NCI-H2107 (cell line): ENCODE results near the gene PRKN.

Experiments used
- DNase-seq: peaks from one replicate; lab custom pipeline; 2025; lab: John Stamatoyannopoulos, UW

The PRKN gene

DNA sequence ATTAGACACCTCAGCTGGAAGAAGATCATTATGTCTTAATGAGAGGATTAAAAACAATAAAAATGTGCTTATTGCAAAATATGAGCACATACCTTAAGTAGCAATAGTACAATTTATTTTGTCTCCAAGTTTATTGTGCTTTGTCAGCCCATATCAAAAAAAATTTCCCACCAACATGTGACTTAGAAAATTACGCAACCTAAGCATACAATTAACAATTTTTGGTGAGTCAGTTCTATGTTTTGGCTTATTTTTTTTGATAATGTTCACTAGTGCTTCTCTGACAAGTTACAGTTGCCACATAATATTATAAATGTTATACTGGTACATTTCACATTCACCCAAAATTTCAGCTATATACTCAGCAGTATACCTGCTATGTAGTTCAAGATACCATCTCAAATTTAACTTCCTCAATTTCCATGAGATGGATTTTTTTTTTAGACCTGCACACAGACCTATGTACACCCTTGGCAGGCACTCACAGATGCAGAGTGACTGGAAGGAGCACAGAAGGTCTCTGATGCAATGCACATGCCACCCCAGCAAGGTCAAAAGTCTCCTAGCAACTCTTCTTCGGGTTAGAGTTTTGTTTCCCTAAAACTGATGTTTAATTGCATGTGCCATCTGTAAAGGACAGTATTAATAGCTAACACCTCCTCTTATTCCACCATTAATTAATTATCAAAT is 112.4 kb downstream of the PRKN start:
- no peak for DNase-seq

DNA sequence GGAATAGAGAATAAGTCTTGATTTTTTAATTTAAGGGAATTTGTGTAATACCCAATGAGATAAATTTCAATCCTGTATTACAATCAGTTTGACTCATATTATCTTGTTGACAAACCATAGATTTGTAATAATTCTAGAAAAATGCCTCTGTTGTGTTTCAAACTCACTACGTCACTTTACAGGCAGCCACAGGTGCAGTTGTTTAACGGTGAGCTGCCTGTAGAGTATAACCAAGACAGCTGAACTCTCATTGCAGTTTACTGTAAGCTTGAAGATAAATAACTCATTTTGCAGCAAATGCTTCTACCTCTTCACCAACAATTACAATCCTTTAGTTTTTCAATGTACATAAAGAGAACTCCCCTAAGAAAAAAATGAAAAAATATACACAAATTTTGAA is 114.3 kb downstream of the PRKN start:
- DNase-seq, result no peak

DNA sequence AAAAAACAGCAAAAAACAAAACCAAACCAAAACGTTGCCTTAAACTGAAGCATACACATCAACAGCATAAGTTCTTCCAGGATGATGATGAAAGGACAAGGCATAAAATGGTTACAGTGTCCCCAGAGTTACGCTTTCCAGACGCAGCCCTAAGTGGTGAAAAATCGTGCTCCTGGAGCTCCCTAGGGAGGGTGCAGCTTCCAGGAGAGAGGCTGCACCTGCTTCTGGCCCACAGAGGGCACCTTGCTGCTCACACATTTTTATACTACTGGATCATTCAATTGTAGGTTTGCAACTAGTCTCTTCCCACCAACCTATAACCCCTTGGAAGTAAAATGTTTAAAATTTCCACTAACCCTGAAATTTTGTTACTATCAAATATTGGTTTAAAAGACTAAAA is 115.0 kb downstream of the PRKN start:
- no peak for DNase-seq

DNA sequence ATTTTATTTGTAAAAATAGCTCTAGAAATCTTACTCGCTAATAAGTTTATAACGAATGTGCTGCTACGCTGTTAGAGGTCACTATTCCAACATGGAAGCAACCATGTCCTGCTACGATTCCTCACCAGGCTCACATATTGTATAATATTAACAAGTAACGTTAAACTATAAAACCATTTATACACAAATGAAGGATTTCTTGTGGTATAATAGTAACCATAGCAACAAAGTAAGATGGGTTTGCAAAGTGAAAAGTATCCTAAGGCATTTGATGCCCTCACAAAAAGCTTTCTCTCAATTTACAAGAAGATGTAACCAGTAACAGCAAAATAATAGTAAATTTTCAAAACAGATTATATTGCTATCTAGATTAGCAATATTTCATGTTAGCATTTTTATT is 117.2 kb downstream of the PRKN start:
- DNase-seq, result no peak

DNA sequence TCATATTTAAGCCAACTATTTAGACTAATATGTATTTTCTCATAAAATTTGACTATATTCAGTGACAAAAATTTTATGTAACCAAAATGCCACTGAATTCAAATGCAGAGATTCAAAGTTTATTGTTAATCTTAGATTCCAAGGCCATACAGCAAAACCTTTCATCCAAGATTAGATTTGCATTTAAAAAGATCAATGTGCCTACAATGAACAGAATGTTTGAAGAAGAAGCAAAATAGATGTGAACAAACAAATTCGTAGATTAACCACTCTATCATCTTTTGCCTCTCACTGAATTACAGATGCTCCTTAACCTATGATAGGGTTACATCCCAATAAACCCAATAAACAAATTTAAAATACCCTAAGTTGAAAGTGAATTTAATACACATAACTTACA is 121.7 kb downstream of the PRKN start:
- no peak for DNase-seq

DNA sequence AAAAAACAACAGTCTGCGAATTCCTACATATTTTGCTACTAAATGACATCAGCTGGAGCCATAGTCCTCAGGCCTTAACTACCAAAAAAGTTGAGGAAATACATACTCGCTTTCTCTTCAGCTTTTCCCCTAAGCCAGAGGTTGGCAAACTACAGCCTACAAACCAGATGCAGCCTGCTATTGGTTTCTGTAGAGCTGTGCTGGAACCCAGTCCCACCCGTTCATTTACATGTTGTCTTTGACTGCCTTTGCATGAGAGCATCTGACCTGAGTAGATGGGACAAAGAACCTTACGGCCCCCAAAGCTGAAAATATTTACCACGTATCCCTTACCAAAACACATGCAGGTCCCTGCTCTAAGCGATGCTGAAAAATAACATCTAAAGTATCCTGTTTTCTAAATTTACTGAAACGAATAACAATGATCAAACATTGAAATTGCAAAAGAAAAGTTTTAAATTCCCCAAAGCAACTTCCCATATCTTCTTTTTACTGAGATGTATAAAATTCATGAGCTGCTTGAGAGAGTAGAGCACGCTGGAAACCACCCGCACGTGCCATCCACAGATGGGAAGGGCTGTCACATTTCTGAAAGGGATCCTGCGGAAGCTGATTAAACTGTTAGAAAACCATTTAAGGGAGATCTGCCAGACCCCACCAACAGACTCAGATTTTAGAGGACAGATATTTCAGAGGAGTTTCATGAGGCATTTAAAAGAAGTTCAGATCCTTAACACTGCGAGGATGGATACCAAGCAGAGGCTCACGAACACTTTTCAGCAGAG is 124.1 kb downstream of the PRKN start:
- DNase-seq, result no peak

DNA sequence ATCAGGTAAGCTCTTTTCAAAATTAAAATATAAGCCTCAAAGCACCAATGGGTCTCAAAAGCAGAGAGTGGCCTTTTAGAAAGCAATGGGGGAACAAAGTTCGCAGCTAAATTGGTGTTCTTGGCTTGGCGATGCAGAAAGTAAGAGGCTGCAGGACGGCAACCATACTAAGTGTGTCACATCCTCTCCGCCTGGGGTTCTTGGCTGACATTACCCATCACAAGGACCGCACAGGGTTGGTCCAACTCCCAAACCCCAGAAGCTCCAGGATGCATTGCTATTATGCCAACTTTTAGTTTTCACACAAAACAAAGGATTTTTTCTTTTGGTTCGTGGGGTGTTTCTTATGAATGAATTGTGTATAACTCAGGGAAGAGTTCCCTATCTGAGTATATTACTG is 124.8 kb downstream of the PRKN start:
- no peak for DNase-seq

DNA sequence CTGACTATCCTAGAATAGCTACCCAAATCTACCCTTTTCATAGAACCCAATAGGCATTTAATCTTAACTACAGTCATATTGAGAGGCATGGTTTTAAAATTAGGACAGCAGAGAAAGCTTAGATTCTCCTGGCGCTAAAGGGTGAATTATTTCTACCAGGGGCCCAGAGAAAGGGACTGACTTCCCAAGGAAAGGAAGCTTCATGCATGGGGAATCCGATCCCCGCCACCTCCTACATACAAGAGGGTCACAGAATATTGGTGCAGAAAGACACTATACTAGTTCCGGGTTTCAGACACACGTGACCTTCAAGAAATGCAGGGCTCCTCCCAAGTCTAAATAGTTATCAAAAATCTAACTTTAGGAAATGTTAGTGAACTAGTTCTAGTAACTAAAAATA is 130.9 kb downstream of the PRKN start:
- no peak for DNase-seq

DNA sequence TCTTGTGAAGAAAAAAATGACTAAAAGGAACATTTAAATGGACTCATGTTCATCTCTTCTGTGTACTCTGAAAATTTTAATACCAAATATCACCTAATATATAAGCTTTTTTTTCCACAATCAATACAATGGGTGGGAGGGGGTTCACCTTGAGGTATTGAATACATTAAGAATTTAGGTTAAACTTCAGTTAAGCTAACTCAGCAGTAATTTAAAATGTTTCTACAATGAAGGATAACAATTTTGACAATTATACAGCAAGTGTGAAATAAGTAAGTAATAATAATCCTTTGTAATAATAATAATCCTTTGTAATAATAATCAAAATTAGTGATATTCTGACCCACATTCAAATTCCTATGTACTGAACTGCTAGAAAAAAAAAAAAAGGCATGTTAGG is 136.0 kb downstream of the PRKN start:
- DNase-seq, result no peak

DNA sequence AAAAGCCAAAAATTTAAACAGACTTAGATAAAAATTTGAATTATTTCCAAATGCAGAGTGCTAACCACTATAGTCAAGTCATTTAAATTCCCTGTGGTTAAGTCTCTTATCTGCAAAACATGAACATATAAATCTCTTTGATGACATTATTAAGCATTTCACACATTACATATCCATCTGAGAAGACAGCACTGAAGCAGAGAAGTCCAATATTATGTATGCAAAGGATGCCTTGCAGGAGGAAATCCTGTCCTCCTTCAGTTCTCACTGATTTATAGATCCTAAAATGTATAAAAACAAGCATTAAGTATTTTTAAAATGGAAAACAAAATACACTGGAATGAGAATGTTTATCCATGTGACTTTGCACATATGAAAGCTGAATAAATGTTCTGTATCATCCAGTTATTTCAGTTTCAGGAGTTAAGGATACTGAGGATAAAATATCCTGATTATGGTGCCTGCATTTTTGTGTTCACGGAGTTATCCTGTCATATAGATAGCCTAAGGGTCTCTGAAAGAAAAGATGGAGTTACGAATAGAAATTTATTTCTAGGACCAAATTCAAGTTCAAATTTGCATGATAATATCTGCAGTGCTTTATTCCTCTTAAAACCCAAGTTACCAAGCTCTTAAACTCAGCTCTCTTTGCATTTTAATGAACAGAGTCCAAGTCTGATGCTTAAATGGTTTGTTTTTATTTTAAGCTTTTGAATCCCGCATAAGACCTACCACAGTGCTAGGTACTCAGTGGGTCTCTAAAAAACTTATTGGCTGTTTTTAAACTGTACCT is 145.4 kb downstream of the PRKN start:
- DNase-seq, result no peak

DNA sequence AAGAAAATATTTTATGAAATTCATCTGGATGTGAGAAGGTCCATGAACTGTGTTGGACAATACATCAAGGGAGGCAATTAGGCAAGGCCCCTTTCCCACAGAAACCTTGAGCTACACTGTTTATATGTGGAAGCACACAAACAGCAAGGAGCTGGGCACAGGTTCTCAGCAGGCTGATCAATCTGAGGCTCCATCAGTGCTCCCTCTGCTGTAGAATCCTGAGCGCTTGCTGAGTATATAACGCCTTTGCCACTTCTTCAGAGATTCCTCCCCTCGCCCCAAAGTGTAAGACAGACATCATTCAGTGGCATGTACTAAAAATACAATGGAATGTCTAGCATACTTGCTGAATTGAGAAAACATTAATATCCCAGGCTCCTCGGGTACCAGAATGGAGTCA is 146.9 kb downstream of the PRKN start:
- DNase-seq, result no peak

DNA sequence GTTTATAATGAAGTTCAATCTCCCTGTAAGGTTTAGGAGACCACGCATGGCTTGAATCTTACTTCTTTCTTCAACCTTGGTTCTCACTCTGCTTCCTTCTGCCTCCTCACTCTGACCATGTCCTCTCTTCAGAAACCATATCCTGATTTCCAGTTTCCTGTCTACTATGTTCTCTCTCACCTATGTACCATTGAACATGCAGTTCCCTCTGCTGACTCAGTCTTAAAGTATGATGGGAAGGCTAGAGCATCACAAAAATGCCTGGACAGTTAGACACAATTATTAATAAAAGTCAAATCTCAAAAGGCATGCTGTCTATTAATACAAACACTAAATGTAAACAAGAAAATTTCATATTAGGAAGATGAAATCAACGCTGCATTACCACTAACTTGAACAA is 151.6 kb downstream of the PRKN start:
- no peak for DNase-seq

DNA sequence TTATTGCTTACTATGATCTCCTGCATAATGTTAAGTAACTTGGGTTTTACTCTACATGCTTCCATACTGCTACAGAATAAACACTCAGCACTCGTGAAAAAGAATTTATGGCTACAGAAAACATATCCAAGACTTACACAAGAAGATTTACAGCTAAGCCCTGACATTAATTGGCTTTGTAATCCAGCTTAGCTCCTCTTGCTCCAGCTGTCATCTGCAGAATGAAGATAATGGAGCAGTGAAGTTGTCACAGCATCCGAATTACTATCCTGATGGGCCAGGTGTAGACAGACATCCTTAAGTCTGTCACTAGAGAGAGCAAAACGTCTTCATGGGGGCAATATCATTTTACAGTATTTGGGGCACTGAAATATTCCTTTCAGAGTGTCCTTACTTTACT is 155.3 kb downstream of the PRKN start:
- no peak for DNase-seq

DNA sequence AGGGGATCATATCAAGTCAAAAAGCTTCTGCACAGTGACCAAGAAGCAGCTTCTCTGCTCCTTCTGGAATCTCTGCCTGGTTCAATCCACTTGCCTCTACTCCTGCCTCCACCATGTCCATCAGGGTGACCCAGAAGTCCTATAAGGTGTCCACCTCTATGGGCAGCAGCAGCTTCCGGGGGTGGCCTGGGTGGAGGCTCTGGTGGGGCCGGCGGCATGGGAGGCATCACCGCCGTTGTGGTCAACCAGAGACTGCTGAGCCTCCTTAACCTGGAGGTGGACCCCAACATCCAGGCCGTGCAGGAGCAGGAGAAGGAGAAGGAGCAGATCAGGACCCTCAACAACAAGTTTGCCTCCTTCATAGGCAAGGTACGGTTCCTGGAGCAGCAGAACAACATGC is 159.3 kb downstream of the PRKN start:
- DNase-seq, result no peak

DNA sequence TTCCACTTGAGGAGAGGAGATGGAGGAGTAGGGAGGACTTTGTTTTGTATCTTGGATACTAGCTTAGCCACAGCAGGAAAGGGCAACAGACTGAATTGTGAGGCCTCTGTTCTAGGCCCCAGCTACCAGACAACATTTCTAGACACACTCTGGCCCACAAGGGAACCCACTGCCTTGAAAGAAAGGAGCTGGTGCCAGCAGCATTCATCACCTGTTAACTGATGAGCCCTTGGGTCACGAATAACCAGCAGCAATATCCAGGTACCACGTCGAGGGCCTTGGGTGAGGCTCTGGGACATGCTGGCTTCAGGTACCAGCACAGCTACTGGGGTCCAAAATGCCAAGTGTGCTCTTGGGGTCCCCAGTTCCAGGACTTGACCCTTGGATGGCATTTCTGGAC is 165.5 kb downstream of the PRKN start:
- DNase-seq, result no peak

DNA sequence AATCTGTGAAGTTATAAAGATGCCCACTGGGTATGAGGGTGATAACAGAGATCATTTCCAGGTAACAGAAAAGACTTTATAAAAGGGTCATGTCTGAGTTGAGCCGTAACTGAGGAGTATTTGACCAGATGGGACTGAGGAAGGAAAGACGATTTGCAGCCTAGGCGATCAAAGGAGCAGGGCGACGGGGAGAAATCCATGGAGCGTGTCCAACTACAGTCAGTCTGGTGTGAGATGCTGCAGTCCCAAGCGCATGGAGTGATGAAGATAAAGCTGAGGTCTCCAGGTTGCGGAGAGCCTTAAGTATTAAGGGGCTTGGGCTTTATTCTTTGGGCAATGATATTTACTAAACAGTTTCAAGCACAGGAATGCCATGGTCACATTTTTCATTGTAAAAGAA is 166.7 kb downstream of the PRKN start:
- DNase-seq, result no peak

DNA sequence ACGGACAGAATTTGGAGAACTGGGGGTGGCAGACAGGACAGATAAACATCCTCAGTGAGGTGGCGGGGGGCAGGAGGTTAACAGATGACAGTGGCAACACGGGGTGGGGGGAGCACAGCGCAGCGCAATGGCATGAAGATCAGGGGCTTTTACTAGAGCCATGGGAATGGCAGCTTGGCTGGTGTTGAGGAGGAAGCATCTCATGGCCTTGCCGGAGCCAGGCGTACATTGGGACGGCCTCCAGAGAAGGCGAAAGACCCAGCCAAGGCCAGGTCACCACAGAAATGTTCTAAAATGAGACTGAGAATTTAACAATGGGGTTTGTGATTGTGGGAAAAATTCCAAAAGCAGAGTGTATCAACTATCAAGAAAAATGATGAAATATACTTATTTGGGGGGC is 173.0 kb downstream of the PRKN start:
- no peak for DNase-seq

DNA sequence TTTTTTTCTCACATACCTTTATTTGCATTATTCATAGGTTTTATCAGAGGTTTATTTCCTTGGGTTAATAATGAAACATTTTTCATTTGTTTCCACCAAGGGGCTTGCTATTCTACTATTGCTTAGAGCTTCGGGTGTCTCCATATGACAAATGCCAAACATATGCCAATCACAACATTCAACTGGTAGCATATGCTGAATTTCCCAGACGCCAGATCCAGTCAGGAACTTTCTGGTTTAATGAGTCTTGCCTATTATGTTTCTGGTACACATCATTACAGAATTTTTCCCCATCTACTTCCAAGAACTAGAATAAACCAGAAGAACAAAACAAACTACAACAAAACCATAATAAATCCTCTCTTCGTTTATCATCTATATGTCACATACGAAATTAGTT is 180.7 kb downstream of the PRKN start:
- no peak for DNase-seq

DNA sequence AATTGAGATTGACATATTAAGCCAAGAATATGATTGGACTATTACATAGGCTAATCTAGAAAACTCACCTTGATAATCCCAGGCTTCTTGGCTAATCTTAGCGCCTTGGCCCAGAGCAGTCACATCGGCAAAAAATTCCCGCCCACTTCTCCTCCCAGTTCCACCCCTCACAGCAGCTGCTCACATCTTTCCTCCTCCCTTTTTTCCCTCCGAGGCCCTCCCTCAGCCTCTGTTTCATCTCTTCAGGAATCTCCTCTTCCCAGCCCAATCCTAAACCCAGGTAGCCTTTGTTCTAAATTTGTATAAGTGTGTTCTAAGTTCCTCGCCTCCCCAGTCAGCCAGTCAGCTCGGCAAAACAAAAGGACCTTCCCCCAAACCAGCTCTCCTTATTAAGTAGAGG is 184.3 kb downstream of the PRKN start:
- no peak for DNase-seq

DNA sequence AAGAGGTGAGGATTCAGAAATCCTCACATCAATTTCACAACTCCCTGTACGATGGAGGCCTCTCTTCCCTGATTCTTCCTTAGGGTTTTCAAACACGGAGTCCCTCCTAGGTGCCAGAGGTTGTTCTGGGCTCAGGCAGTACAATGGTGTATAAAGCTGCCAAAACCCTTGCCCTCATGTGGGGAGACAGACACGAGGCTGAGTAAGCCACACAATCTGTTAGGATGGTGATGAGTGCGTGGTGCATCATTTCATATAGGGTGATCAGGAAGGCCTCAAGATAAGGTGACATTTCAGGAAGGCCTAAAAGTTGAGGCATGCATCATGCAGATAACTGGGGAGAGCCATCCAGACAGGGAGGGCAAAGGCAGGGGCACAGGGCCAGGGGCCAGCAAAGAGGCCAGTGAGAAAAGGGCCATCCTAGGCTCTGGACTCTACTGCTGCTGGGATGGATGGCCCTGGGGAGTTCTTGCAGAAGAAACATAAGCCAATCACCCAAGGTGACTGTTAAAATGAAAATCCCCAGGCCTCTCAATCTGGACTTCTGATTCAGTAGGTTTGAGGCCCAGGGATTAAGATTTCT is 186.5 kb downstream of the PRKN start:
- DNase-seq, result no peak

DNA sequence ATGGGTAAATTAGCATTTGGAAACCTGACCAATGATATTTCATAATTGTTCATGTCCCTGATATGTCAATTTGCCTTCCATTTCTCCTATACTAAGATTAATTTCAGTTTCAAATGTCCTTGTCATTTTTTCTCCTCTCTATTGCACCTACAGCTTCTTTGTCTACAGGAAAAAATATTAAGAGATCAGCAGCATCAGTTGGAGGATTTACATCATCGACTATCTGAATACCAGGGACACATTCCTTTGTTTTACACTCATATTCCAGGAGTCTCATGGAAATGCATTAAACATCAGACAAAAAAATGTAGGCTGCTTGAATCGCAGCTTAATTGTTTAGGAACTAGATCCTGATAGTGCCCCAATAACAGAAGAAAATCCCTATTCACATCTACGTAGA is 188.2 kb downstream of the PRKN start:
- DNase-seq, result no peak

DNA sequence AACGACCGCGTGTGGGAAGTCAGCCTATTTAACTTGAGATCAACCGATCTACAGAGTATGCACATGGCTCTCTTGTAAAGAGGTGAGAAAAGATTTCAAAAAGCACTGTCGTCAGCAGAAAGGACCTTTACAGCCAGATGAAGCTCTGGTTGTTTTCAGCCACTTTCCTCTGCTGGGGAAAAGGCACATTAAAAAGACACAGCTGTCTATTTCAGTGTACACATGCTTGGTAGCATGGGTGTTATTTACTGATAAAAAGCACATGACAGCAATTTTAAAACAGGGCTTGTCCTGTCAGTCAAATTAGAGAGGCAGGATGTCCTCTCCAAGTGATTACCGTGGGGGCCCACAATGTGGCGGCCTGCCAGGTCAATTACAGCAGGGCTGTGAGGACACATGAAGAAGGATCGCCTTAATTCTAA is 188.9 kb downstream of the PRKN start:
- no peak for DNase-seq

DNA sequence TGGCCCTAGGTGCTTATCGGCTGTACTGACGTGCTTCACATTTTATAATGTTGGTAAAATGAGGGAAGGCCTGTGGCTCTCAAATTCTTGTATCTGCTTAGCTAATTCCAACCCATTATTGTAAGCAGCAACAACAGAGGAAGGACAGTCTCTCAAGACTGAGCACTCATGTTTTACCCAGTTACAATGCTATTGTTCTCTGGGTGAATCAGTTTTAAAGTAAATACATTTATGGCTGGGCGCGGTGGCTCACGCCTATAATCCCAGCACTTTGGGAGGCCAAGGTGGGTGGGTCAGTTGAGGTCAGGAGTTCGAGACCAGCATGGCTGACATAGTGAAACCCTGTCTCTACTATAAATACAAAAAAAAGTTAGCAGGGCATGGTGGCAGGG is 194.6 kb downstream of the PRKN start:
- DNase-seq, result no peak
